ENCODE results near the gene TEP1. TPM values are rescaled to one million over a fixed set of nuclear protein-coding genes. Genes with fewer than 3 reads are reported as not detected.

Gene TEP1
- total and polyA plus RNA-seq, 2 of the 8 experiments (the other 6 are each of a cell fraction or from before 2014, with no cell fraction given) = 6.9 to 10.7 TPM

GRCh38 chr14:20413744-20414082 is 412 bp upstream of the TEP1 start (continued):
- TF ChIP-seq ASH2L (IDR thresholded peaks at IDR 0.05; ENCODE audit: low read length) (no peak), TCF12 (IDR thresholded peaks at IDR 0.05; ENCODE audit: low read depth, low read length) (no peak), PHF8 (conservative IDR thresholded peaks at IDR 0.05; ENCODE audit: low read depth, low read length) (no peak), CTBP2 (IDR thresholded peaks at IDR 0.05; ENCODE audit: borderline replicate concordance, insufficient read depth, insufficient read length, low read length) (no peak), GABPA (IDR thresholded peaks at IDR 0.05; ENCODE audit: borderline replicate concordance, insufficient read depth, low read length) (no peak)
